GM12874 (cell line): ENCODE results near the gene CMTM3.

Experiments
- TF ChIP-seq, protein P1 (sequence below): IDR thresholded peaks from 2 replicates; pipeline ENCODE4 v1.5.1; 2011; ENCODE audit warnings: low read depth, mild to moderate bottlenecking, control low read depth, low read length, moderate library complexity; ENCODE audit not compliant: insufficient read depth

CMTM3 gene

GRCh38 chr16:66621973-66622372, 17.5 kb downstream of the CMTM3 start:
- TF ChIP-seq, protein P1, sequence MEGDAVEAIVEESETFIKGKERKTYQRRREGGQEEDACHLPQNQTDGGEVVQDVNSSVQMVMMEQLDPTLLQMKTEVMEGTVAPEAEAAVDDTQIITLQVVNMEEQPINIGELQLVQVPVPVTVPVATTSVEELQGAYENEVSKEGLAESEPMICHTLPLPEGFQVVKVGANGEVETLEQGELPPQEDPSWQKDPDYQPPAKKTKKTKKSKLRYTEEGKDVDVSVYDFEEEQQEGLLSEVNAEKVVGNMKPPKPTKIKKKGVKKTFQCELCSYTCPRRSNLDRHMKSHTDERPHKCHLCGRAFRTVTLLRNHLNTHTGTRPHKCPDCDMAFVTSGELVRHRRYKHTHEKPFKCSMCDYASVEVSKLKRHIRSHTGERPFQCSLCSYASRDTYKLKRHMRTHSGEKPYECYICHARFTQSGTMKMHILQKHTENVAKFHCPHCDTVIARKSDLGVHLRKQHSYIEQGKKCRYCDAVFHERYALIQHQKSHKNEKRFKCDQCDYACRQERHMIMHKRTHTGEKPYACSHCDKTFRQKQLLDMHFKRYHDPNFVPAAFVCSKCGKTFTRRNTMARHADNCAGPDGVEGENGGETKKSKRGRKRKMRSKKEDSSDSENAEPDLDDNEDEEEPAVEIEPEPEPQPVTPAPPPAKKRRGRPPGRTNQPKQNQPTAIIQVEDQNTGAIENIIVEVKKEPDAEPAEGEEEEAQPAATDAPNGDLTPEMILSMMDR, result no peak

GRCh38 chr16:66622863-66623262, 18.4 kb downstream of the CMTM3 start:
- TF ChIP-seq, protein P1, result no peak

DNA sequence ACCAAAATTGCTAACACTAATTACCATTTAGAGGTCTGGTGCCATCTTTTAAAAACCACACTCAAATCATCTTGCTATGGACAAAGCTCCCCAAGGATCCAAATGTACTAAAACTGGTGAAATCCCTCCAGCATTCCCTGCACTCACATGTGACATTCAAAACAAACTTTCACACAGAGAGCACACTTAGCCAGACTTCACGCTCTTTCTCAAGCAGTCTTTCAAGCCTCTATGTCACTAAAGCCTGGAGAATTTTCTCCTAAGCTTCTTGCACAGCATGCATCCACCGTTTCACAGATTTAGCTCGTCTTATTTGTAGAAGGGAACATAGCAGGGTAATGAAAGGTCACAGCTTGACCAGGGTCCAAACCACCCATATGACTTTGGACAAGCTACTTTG, 19.3 kb downstream of the CMTM3 start:
- TF ChIP-seq, protein P1, result no peak

GRCh38 chr16:66629856-66630255, 25.4 kb downstream of the CMTM3 start:
- TF ChIP-seq, protein P1, result no peak

DNA sequence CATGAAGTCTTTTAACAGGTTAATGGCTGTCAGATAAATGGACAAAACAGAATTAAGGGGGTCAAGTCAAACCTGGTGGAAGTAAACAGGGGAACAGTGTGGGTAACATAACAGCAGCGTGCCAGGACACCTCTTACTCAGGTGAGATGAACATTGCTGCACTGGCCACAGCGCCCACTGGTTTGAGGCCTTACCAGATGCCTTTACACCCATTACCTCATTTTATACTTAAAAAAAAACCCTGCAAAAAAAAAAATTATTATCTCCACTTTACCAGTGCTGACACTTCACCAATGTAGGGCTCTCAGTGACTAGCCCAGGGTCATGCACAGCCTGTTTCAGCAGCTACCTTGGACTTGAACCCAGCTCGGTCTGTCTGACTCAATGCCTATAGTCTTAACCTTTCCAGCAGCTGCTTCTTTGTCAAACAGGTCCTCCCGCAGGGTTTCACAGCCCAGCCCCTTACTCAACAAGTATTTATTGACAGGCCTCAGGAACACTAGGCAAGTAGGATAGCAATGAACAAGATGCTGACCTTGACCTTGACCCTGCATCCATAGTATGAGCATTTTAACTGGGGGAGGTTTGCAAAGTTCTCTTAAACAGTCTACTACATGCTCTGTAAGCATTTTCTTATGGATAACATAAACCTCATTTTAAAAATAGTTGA, 30.2 kb downstream of the CMTM3 start:
- TF ChIP-seq, protein P1, result no peak

DNA sequence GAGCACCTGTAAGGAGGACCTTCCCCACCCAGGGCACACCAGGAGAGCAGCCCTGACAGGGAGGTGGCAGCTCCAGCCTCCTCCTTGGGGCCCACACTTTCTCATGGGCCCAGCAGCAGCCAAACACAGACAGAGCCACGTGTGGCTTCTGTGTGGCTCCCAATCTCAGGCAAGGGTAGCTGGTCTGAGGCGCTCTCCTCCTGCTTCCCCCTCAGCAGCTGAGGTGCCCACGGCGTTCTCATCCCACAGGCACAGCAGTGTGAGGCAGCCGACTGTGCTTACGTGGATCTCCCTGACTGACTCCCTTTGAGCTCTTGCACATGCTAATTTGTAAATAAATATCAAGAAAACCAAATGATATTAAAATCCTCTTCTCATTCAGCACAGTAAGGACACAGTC, 30.9 kb downstream of the CMTM3 start:
- TF ChIP-seq, protein P1, result no peak

GRCh38 chr16:66636199-66636598, 31.7 kb downstream of the CMTM3 start:
- TF ChIP-seq, protein P1, result no peak
